HUDEP-2 (cell line): ENCODE data around the gene SIAH3.

Experiments
- DNase-seq, 76 experiments: peaks; one replicate each; lab custom pipeline; 2025; ENCODE audit not compliant: unreplicated experiment in 76 of 76; lab: John Stamatoyannopoulos, UW

Gene SIAH3

DNA sequence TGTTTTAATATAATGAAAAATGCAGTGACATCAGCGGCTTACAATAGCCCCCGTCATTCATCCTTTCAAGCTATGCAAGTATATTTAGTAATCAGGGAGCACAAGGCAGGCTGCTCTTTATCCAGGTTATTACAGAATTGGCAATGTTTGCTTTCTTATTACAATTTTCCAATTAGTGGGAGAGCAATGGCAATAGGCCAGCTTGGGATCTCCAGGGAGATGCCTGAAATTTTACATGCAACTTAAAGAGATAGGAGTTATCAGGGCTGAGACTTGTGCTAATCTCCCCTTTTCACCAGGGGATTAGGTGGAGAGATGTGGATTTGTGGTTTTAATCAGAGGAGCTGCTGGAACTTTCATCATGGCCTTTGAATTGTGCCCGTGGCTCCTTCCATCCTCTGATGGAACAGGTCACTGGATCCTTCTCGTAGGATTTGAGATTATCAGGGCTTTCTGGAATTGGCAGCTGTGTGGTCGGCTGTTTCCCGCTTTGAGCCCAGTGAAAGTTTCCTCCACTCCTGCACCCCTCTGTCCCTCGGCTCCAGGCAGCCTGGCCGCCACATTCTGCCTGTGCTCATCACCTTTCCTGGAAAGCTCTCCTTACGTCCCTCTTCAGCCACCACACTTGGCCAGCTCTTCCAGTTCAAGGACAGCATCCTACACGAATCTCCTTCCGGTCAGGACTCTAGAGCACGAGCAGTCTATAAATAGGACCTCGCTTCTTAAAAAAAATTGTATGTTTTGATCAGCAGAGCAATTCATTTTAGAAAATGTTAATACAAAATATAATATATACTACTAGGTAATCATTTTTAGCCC lies 102.4 kb downstream of the SIAH3 start:
- no peak for DNase-seq

DNA sequence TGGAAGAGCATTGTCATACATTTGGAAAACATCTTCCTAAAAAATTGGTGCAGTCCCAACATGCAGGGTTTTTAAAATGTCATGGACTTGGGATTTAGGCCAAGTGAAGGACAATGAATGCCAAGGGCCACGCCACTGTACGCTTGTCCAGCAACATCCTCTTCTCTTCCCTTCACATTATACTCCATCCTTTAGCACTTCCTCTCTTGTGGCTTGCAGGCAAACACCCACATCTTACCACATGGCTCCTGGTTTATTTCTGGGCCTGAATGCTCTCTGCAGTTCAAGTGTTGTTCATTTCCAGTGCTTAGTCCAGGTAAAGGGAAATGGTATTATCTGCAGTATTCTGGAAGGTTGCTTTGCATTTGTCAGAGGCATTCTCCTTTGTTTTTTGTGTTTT lies 104.5 kb downstream of the SIAH3 start:
- no peak for DNase-seq

DNA sequence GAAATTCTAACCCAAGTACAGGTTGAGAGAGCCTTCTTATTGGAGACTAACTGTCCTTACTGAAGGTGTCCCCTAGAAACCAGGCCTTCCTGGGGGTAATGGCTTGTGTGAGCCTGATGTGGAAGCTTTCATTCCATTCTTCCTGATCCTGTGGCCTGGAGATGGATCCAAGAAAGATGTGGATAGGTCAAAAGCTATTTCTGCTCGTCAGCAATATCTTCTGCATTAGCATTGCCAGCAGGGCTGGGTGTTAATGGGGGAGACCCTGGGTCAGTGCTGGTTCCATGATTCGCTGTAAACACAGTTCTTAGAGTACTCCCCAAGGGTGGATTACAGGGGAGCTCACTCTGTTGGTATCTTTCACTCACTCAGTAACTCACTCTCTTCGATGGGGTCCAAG lies 106.6 kb downstream of the SIAH3 start:
- no peak for DNase-seq

DNA sequence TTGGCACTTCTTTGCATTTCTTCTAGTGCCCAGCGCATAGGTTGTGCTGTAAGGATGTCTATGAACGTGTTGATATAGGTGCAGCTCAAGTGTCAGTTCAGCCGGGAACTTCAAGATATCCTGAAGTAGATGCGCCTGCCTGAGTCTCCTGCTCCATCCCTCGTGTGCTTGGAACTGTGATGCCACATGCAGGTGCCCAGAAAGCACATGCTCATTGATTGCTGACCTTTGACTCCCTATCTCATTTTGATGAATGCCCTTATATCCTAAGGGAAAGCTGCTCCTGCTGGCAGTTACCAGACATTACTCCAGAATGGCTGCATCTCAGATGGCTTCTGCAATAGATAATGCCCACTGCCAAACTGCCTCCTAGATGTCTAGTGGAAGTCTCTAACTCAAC lies 108.6 kb downstream of the SIAH3 start:
- no peak for DNase-seq

DNA sequence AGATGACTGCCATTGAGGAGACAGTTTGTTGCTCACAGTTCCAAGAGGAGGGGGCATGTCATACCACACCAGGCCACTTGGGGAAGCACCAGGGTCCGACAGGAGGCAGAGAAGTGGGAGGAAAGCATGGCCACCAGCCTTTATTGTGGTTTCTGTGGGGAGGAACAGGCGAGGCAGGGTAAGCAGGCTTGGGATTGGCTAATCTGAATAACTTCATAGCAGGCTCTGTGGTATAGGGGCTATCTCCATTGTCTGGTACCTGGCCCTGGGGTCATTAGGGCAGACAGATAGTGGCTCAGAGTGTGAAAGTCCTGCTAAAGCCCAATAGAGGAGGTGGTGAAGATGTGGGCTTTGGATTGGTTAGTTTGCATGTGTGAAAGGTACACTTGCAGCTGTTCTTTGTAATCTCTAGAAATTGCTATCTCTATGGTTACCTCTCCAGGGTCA lies 114.0 kb downstream of the SIAH3 start:
- DNase-seq, result peak in 6 of 76 experiments; percentile 7 to 12 (median 8)

DNA sequence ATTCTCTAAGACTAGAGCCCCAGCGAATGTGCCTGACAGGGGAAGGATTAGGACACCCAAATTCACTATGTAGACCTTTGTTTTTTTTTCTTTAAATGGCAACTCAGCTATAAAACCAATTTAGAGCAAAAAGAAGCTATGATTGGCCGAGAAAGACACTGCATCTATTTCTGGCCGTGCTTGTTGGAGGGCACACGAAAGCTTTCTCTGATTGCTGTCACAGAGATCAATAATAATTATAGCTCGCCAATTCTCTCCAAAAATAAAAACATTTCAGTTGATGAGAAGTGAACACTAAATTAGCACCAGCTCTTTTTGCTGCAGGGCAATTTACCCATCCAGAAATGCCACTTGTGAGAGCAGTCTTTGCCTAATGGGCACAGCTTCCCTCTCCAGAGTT lies 118.2 kb downstream of the SIAH3 start:
- no peak for DNase-seq

DNA sequence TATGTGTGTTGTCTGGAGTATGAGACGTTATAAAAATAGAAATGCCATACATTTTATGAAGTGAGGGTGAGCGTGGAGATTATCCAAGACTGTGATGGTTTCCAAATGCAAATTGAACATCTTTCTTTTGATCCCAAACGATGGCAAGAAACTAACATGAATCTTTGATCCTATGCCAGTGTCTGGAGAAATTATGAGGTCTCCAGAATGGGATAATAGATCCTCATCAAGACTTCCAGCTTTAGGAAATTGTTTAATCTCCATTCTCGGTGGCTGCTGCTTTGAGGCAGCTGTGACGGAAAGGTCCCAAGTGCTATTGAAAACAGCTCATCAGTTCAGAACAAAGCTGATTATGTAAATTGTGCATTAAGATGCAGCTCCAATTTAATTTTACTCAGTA lies 118.6 kb downstream of the SIAH3 start:
- no peak for DNase-seq

DNA sequence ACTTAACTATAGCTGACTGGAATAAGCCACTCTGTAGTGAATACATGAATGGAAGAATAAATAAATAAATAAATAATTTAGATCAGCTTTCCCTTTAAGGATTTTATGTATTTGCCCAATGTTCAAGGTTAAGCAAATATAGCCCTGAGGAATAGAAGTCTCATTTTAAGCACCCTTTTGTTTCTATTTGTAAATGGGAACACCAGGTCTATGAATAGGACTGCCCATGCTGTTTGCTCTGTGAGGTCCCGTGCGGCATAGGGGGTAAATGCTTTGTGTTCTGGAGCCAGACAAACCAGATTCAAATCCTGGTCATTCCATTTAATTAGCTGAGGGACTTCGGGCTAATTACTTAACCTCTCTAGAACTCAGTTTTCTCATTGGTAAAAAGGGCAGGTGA lies 120.1 kb downstream of the SIAH3 start:
- DNase-seq, result no peak

DNA sequence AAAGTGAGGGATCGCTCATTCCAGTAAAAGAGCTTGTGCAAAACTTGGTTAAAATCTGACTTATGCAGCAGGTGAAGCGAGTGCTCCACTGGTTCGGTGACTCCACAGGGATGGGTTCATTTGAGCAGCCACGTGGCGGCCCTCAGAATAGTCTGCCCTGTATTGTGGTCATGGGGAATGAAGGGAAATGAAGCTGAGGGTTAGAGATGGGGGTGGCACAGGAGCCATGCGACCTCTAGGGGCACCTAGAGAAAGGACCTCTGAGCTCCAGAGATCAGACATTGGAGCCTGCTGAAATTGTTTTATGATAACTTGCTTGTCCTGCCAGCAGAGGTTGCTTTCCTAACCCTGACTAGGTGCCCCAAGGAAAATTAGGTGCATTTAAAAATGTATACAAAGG lies 122.8 kb downstream of the SIAH3 start:
- DNase-seq, result peak in 14 of 76 experiments; percentile 2 to 41 (median 14)
